Astrocyte (in vitro differentiated cells and primary cell): ENCODE data around the gene SEC62. TPM values are rescaled to one million over a fixed set of nuclear protein-coding genes. Genes with fewer than 3 reads are reported as not detected.

ENCODE experiments used
- DNase-seq: peaks from one replicate; pipeline ENCODE4 v3.0.0-alpha.2; 2010; ENCODE audit warnings: low read depth
- FAIRE-seq: peaks from 2 replicates; lab custom pipeline; 2011; peaks lifted over from hg19 to GRCh38; lab: Jason Lieb, UNC
- H2AFZ ChIP-seq: 2 replicates; pipeline ENCODE4 v1.6.0; 2012; ENCODE audit warnings: low read depth, low read length, inconsistent platforms
- H3K27ac ChIP-seq: 2 replicates; pipeline ENCODE4 v1.5.1; 2011; ENCODE audit warnings: low read depth, low read length, inconsistent platforms
- H3K27me3 ChIP-seq: 2 replicates; pipeline ENCODE4 v1.6.0; 2011; ENCODE audit warnings: low read length, inconsistent platforms; ENCODE audit not compliant: insufficient read depth
- H3K36me3 ChIP-seq: 2 replicates; pipeline ENCODE4 v1.5.1; 2011; ENCODE audit warnings: low read length, inconsistent platforms; ENCODE audit not compliant: insufficient read depth
- H3K4me1 ChIP-seq: 2 replicates; pipeline ENCODE4 v1.5.1; 2011; ENCODE audit warnings: low read length, inconsistent platforms; ENCODE audit not compliant: insufficient read depth
- H3K4me2 ChIP-seq: 2 replicates; pipeline ENCODE4 v1.6.0; 2012; ENCODE audit warnings: low read length, inconsistent platforms
- H3K4me3 ChIP-seq: 2 replicates; pipeline ENCODE4 v1.5.1; 2011; ENCODE audit warnings: low read depth, mild to moderate bottlenecking, low read length, inconsistent platforms; ENCODE audit not compliant: insufficient read depth
- H3K79me2 ChIP-seq: 2 replicates; pipeline ENCODE4 v1.6.0; 2012; ENCODE audit warnings: mild to moderate bottlenecking, low read length, inconsistent platforms; ENCODE audit not compliant: insufficient read depth
- H3K9ac ChIP-seq: 2 replicates; pipeline ENCODE4 v1.6.0; 2012; ENCODE audit warnings: mild to moderate bottlenecking, low read length, inconsistent platforms
- H3K9me3 ChIP-seq: 2 replicates; pipeline ENCODE4 v1.5.1; 2012; ENCODE audit warnings: low read depth, mild to moderate bottlenecking, low read length, inconsistent platforms; ENCODE audit not compliant: insufficient read depth
- H4K20me1 ChIP-seq: 2 replicates; pipeline ENCODE4 v1.6.0; 2012; ENCODE audit warnings: low read length, inconsistent platforms; ENCODE audit not compliant: insufficient read depth
- H3K27ac Mint-ChIP-seq: one replicate; pipeline ENCODE4 v1.8.0; 2021; ENCODE audit warnings: mild to moderate bottlenecking, mixed read lengths; ENCODE audit not compliant: unreplicated experiment
- H3K27me3 Mint-ChIP-seq: one replicate; pipeline ENCODE4 v1.8.0; 2021; ENCODE audit warnings: low read depth, mixed read lengths; ENCODE audit not compliant: unreplicated experiment
- H3K36me3 Mint-ChIP-seq: one replicate; pipeline ENCODE4 v1.8.0; 2021; ENCODE audit warnings: low read depth, mixed read lengths; ENCODE audit not compliant: unreplicated experiment
- H3K4me1 Mint-ChIP-seq: one replicate; pipeline ENCODE4 v1.8.0; 2021; ENCODE audit warnings: low read depth, mixed read lengths; ENCODE audit not compliant: unreplicated experiment
- H3K4me3 Mint-ChIP-seq: one replicate; pipeline ENCODE4 v1.8.0; 2021; ENCODE audit warnings: mild to moderate bottlenecking, moderate library complexity, mixed read lengths; ENCODE audit not compliant: unreplicated experiment
- H3K9me3 Mint-ChIP-seq: one replicate; pipeline ENCODE4 v1.8.0; 2021; ENCODE audit warnings: mild to moderate bottlenecking, mixed read lengths; ENCODE audit not compliant: unreplicated experiment
- EZH2 ChIP-seq: IDR thresholded peaks from 2 replicates; pipeline ENCODE4 v1.6.1; 2012; ENCODE audit warnings: mild to moderate bottlenecking, low read length, inconsistent platforms; ENCODE audit not compliant: insufficient read depth
- total RNA-seq: library from RNA; stranded (reverse); gene quantifications from 2 replicates; pipeline ENCODE4 v1.2.1, GENCODE V29; 2021
- TF ChIP-seq, protein P1 (sequence below): IDR thresholded peaks from 2 replicates; pipeline ENCODE4 v1.5.1; 2011; ENCODE audit warnings: low read depth, mild to moderate bottlenecking, inconsistent platforms, low read length, moderate library complexity; ENCODE audit not compliant: insufficient read depth

The SEC62 gene
- total RNA-seq, 1 donor from 2014 or later, result 117 TPM

DNA sequence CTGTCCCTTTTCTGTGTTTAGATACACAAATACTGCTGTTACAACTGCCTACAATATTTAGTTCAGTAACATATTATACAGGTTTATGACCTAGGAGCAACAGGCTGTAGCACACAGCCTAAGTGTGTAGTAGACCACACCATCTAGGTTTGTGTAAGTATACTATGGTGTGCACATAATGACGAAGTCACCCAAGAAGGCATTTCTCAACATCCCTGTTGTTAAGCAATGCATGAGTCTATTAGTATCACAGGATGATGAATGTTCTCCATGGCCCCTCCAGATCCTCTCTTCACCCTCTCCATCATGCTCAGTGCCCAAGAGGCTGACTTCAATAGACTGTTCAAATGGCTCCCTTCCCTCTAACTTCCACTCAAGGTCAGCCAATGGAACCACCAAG is 14.6 kb upstream of the SEC62 start:
- Histone ChIP-seq H3K27ac (no peak overlapping the region), H3K4me1 (no peaks in the 10 kb centered on the region), H3K36me3 (no peaks in the 10 kb centered on the region), H3K9me3 (no peaks in the 10 kb centered on the region), H3K79me2 (no peaks in the 10 kb centered on the region), H3K27me3 (peaks cover 2% of the 10 kb centered on the region), H2AFZ (no peak overlapping the region), H3K4me2 (no peak overlapping the region), H3K4me3 (no peak overlapping the region), H4K20me1 (no peaks in the 10 kb centered on the region), H3K9ac (no peak overlapping the region)
- DNase-seq (no peak), FAIRE-seq (no peak)
- no peak overlapping the region for H3K27ac Mint-ChIP-seq
- no peak for TF ChIP-seq EZH2
- no peaks in the 10 kb centered on the region for H3K27me3 Mint-ChIP-seq
- no peaks in the 10 kb centered on the region for H3K36me3 Mint-ChIP-seq
- peaks cover 13% of the 10 kb centered on the region for H3K4me1 Mint-ChIP-seq
- H3K4me3 Mint-ChIP-seq, result no peak overlapping the region
- H3K9me3 Mint-ChIP-seq, result no peaks in the 10 kb centered on the region

DNA sequence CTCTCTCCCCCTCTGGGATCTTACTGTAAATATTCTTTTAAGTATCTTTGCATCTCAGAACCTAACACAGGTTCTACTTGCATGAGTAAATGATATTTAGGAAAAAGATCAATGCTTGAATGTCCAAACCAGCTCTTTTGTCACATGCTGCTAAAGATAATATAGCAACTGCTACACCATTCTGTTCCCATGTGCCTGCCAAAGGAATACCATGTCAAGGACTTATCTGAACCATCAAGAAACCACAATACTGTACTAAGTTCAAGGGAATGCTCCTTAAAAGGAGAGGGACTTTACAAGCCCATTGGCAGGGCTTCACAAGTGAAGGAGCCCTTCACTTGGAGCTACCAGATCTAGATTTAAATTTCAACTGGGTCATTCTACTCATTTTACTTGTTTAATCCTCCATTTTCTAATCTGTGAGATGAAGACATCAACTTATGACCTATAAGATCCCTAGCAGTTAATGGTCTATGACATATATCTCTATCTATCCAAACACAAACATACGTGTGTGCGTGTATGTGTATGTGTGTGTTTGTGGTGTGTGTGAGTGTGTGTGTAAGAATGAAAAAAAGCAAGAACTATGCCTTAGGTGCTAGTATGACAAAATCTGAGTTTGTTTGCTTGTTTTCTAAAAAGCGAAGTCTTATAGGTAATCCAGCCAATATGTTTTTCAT is 13.0 kb upstream of the SEC62 start:
- Histone ChIP-seq H3K4me2 (no peak overlapping the region), H3K4me3 (no peak overlapping the region), H3K36me3 (no peaks in the 10 kb centered on the region), H3K79me2 (no peaks in the 10 kb centered on the region), H3K27me3 (no peaks in the 10 kb centered on the region), H3K9me3 (no peaks in the 10 kb centered on the region), H3K4me1 (no peaks in the 10 kb centered on the region), H3K9ac (no peak overlapping the region), H2AFZ (no peak overlapping the region), H4K20me1 (no peaks in the 10 kb centered on the region), H3K27ac (no peak overlapping the region)
- no peaks in the 10 kb centered on the region for H3K9me3 Mint-ChIP-seq
- DNase-seq (peak; percentile 57), FAIRE-seq (no peak)
- H3K36me3 Mint-ChIP-seq, result no peaks in the 10 kb centered on the region
- H3K27me3 Mint-ChIP-seq, result no peaks in the 10 kb centered on the region
- H3K4me1 Mint-ChIP-seq, result peaks cover 11% of the 10 kb centered on the region
- TF ChIP-seq, protein P1, sequence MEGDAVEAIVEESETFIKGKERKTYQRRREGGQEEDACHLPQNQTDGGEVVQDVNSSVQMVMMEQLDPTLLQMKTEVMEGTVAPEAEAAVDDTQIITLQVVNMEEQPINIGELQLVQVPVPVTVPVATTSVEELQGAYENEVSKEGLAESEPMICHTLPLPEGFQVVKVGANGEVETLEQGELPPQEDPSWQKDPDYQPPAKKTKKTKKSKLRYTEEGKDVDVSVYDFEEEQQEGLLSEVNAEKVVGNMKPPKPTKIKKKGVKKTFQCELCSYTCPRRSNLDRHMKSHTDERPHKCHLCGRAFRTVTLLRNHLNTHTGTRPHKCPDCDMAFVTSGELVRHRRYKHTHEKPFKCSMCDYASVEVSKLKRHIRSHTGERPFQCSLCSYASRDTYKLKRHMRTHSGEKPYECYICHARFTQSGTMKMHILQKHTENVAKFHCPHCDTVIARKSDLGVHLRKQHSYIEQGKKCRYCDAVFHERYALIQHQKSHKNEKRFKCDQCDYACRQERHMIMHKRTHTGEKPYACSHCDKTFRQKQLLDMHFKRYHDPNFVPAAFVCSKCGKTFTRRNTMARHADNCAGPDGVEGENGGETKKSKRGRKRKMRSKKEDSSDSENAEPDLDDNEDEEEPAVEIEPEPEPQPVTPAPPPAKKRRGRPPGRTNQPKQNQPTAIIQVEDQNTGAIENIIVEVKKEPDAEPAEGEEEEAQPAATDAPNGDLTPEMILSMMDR, result no peak
- TF ChIP-seq EZH2, result no peak
- peak overlapping the region; percentile 10 for H3K27ac Mint-ChIP-seq
- no peak overlapping the region for H3K4me3 Mint-ChIP-seq

DNA sequence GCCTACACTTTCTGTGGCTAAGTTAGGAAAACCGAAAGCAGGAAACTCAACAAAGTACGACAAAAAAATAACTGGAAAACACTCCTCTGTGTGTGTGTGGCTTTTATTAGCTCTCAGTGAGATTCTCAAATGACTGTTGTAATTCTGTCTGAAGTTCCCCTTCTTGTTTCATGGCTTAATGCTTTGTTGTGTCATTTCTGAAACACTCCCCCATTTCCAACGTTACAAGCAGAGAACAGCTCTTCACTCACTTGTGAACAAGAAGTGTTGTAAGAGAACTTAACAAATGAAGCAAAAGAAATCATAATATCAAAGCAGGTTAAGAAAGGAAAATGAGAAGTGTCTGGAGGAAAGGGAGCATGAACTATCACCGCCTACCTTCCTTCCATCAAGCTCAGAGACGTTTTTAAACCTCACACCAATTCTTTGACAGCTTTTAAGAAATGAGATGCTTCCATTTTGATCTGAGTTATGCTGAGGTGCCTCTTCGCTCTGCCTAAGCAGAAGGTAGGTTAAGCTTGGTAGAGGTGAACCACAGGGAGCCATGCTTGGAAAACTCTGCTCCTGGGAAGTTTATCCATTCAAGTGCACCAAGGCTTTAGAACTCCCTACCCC is 12.4 kb upstream of the SEC62 start:
- H3K27me3 Mint-ChIP-seq, result peaks cover 3% of the 10 kb centered on the region
- no peak overlapping the region for H2AFZ ChIP-seq

More for the DNA sequence above, 12.4 kb upstream of the SEC62 start:
- Histone ChIP-seq H3K27me3 (no peaks in the 10 kb centered on the region), H3K9me3 (no peaks in the 10 kb centered on the region), H3K27ac (no peak overlapping the region), H4K20me1 (no peaks in the 10 kb centered on the region), H3K4me2 (no peak overlapping the region), H3K4me3 (no peak overlapping the region), H3K36me3 (no peaks in the 10 kb centered on the region), H3K4me1 (no peaks in the 10 kb centered on the region), H3K79me2 (no peaks in the 10 kb centered on the region), H3K9ac (no peak overlapping the region)
- Mint-ChIP-seq H3K4me1 (peaks cover 11% of the 10 kb centered on the region), H3K4me3 (no peak overlapping the region), H3K36me3 (no peaks in the 10 kb centered on the region), H3K27ac (no peak overlapping the region), H3K9me3 (no peaks in the 10 kb centered on the region)
- TF ChIP-seq, protein P1, result no peak
- DNase-seq (no peak), FAIRE-seq (no peak)
